Nephron (organoid): ENCODE results near the gene CMC1.

Experiments used
- H3K27ac Mint-ChIP-seq, 3 experiments: 2 replicates each; pipeline ENCODE4 v1.8.0; 2020; ENCODE audit warnings: mixed read lengths in 3 of 3, mild to moderate bottlenecking in 2 of 3, moderate library complexity in 1 of 3
- H3K27me3 Mint-ChIP-seq: 2 replicates; pipeline ENCODE4 v1.8.0; 2021; ENCODE audit warnings: low read depth, mild to moderate bottlenecking, moderate library complexity, mixed read lengths
- H3K36me3 Mint-ChIP-seq: 2 replicates; pipeline ENCODE4 v1.8.0; 2020; ENCODE audit warnings: low read depth, mixed read lengths
- H3K4me1 Mint-ChIP-seq: 2 replicates; pipeline ENCODE4 v1.8.0; 2020; ENCODE audit warnings: mixed read lengths
- H3K4me3 Mint-ChIP-seq, 3 experiments: 2 replicates each; pipeline ENCODE4 v1.8.0; 2020; ENCODE audit warnings: mild to moderate bottlenecking in 3 of 3, mixed read lengths in 3 of 3, moderate library complexity in 2 of 3
- H3K9me3 Mint-ChIP-seq: 2 replicates; pipeline ENCODE4 v1.8.0; 2020; ENCODE audit warnings: mixed read lengths
- CTCF ChIP-seq, 3 experiments: fragments of 200-600 bp; sonication (generic); IDR thresholded peaks; one replicate each; pipeline ENCODE4 v1.5.0; 2021; ENCODE audit warnings: antibody characterized with exemption in 3 of 3; ENCODE audit not compliant: unreplicated experiment in 3 of 3

CMC1 gene

GRCh38 chr3:28349469-28350000, 108.1 kb downstream of the CMC1 start:
- Mint-ChIP-seq H3K27me3 (no peaks in the 10 kb centered on the region), H3K4me1 (peaks cover 45% of the 10 kb centered on the region), H3K4me3 (peak overlapping the region; percentile 93 to 98 (median 94)), H3K27ac (peak overlapping the region; percentile 98 to 99 (median 99)), H3K9me3 (peaks cover 25% of the 10 kb centered on the region), H3K36me3 (peaks cover 23% of the 10 kb centered on the region)
- TF ChIP-seq CTCF (IDR thresholded peaks at IDR 0.05; ENCODE audit: unreplicated experiment in 3 of 3): peak in 1 of 3 experiments; percentile 13
